BJ (cell line): ENCODE results near the gene GRIN1. TPM values are rescaled to one million over a fixed set of nuclear protein-coding genes. Genes with fewer than 3 reads are reported as not detected.

Experiments
- CTCF ChIA-PET: fragments of 350-600 bp; formaldehyde crosslinking; extraction: SDS; loops from one replicate; lab custom pipeline; 2021; ENCODE audit warnings: antibody characterized with exemption, inconsistent platforms; lab: Yijun Ruan, JAX
- POLR2A ChIA-PET: fragments of 300-600 bp; sonication (Branson Sonifier 250); formaldehyde crosslinking; extraction: SDS; loops from one replicate; lab custom pipeline; 2021; ENCODE audit warnings: antibody characterized with exemption; lab: Charles Lee
- DNase-seq: peaks from one replicate; pipeline ENCODE4 v3.0.0-alpha.2; 2011; ENCODE audit warnings: low read depth
- H3K27me3 ChIP-seq: 2 replicates; pipeline ENCODE4 v1.6.0; 2011; ENCODE audit warnings: low read length; ENCODE audit not compliant: control insufficient read depth, insufficient read depth
- H3K36me3 ChIP-seq: 2 replicates; pipeline ENCODE4 v1.5.1; 2011; ENCODE audit warnings: low read length; ENCODE audit not compliant: control insufficient read depth, insufficient read depth
- H3K4me3 ChIP-seq: 2 replicates; pipeline ENCODE4 v1.5.1; 2011; ENCODE audit warnings: low read depth, mild to moderate bottlenecking, control low read depth, low read length
- polyA minus RNA-seq: library from RNA; depleted of rRNA, polyadenylated mRNA; stranded (reverse); fragments of >200 nt; gene quantifications from 2 replicates; pipeline ENCODE4 v1.2.3, GENCODE V29; 2011; rRNA and poly(A)+ RNA removed
- polyA plus RNA-seq: library from polyadenylated mRNA; depleted of rRNA; stranded (reverse); fragments of >200 nt; gene quantifications from 2 replicates; pipeline ENCODE4 v1.2.3, GENCODE V29; 2011; rRNA removed
- TF ChIP-seq, protein P1 (sequence below): IDR thresholded peaks from 2 replicates; pipeline ENCODE4 v1.5.1; 2011; ENCODE audit warnings: low read depth, mild to moderate bottlenecking, control low read depth, inconsistent platforms, low read length, moderate library complexity; ENCODE audit not compliant: insufficient read depth

GRIN1 gene
- polyA plus RNA-seq (0.04 and 0.10 TPM in 2 replicates), polyA minus RNA-seq (0.10 and 0.66 TPM in 2 replicates)

DNA sequence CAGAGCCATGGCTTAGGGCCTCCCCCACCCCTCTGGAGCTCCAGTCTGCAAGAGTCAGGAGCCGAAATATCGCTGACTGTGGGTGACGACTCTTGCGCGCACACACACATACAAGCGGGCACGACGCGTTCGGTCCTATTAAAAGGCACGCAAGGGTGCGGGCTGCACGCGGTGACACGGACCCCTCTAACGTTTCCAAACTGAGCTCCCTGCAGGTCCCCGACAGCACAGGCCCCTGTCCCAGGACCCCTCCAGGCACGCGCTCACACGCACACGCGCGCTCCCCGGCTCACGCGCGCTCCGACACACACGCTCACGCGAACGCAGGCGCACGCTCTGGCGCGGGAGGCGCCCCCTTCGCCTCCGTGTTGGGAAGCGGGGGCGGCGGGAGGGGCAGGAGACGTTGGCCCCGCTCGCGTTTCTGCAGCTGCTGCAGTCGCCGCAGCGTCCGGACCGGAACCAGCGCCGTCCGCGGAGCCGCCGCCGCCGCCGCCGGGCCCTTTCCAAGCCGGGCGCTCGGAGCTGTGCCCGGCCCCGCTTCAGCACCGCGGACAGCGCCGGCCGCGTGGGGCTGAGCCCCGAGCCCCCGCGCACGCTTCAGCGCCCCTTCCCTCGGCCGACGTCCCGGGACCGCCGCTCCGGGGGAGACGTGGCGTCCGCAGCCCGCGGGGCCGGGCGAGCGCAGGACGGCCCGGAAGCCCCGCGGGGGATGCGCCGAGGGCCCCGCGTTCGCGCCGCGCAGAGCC, at the start of gene GRIN1:
TSS of gene GRIN1 (plus strand) at position 433 of the 746 bp plus-strand sequence. CDS start 333 bp downstream, outside the sequence.
- Histone ChIP-seq H3K27me3 (peaks cover 31% of the 10 kb centered on the region), H3K36me3 (no peaks in the 10 kb centered on the region), H3K4me3 (no peak within 1 kb of the TSS)
- DNase-seq = no peak
- TF ChIP-seq, protein P1, sequence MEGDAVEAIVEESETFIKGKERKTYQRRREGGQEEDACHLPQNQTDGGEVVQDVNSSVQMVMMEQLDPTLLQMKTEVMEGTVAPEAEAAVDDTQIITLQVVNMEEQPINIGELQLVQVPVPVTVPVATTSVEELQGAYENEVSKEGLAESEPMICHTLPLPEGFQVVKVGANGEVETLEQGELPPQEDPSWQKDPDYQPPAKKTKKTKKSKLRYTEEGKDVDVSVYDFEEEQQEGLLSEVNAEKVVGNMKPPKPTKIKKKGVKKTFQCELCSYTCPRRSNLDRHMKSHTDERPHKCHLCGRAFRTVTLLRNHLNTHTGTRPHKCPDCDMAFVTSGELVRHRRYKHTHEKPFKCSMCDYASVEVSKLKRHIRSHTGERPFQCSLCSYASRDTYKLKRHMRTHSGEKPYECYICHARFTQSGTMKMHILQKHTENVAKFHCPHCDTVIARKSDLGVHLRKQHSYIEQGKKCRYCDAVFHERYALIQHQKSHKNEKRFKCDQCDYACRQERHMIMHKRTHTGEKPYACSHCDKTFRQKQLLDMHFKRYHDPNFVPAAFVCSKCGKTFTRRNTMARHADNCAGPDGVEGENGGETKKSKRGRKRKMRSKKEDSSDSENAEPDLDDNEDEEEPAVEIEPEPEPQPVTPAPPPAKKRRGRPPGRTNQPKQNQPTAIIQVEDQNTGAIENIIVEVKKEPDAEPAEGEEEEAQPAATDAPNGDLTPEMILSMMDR = no peak
- CTCF ChIA-PET = interaction anchor here (1.0 to 1.3 kb wide), 3 partner anchors 12 to 104 kb away, joined by 3 to 4 read pairs (median 3); no protein-coding TSS in a partner anchor
- POLR2A ChIA-PET = no interaction called here

DNA sequence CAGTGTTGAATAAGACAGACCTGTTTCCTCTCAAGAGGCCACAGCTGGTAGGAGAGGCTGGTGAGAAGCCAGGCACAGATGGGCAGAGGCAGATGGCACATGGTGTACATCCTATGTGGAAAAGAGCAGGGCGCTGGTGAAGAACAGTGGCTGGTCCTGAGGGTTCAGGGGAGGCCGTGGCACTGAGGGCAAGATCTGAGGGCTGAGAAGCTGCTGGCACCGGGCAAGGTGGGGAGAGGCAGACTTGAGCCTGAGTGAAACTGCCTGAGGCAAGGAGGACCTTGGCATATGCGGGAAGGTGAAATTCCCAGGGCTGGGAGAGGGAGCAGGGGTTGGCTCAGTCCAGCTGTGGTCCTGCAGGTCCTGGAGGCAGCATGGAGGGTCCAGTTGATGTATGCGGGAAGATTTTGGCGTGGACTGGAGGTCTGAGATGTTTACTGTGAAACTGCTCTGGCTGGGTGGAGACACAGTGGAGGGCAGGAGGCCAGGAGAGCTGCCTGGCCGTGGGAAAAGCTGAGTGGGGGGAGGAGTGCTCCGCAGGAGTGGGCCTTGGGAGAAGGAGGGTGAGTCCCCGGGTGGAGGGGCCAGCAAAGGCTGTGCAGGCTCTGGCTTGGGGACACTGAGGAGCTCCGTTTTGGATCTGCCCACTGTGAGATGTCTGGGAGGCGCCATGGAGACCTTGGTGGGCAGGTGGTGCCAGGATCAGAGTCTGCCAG, 49.6 kb upstream of the GRIN1 start:
- H3K4me3 ChIP-seq = no peak overlapping the region
- no peaks in the 10 kb centered on the region for H3K27me3 ChIP-seq
- POLR2A ChIA-PET = no interaction called here
- no peak for DNase-seq
- CTCF ChIA-PET = interaction anchor here (1.7 to 3.3 kb wide), 2 partner anchors 43 to 60 kb away, joined by 7 to 9 read pairs; partner anchors contain the start of gene NPDC1
- peaks cover 8% of the 10 kb centered on the region for H3K36me3 ChIP-seq
- TF ChIP-seq, protein P1 = no peak

DNA sequence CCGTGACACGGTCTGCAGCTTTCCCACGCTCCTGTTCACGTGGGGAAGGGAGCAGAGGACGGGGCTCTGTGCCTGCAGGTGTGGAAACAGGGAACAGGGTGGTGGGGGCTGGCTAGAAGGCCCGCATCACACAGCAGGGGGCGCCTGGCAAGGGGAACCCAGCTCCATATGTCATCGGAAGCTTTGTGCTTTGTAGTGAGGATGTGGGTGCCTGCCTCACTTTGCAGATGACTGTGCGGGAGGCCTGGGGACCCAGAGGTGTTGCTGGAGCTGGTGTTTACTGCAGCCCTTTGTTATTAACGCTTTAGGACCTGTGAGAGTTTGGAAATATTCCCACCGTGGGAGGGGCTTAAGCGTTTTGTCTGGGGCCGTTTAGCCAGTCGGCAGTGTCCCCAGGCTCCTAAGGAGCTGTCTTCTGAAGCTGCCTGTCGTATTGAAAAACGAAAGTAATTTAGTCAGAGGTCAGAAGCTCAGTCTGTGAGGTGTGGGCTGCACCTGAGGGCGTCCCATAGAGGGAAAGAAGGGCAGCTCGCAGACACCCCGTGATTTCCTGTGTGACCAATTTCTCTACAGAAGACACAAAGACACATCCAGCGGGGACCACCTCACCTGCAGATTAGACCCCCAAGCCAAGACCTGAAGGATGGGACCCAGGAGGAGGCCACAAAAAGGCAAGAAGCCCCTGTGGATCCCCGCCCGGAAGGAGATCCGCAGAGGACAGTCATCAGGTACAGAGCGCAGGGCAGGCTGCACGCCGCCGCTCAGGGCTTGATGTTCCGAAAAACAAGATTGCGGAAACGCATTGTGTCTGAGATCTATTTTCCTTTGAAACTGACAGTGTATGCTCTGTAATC, 43.1 kb upstream of the GRIN1 start:
- no peaks in the 10 kb centered on the region for H3K27me3 ChIP-seq
- DNase-seq = no peak
- peaks cover 32% of the 10 kb centered on the region for H3K36me3 ChIP-seq
- TF ChIP-seq, protein P1 = peak; percentile 18; the same call in 1 of the 2 replicates
- ChIA-PET POLR2A (no interaction called here), CTCF (interaction anchor here (1.0 to 1.2 kb wide), 2 partner anchors 9 to 131 kb away, joined by 5 to 7 read pairs; partner anchors contain the start of genes MAN1B1 and RNF224)
- no peak overlapping the region for H3K4me3 ChIP-seq

DNA sequence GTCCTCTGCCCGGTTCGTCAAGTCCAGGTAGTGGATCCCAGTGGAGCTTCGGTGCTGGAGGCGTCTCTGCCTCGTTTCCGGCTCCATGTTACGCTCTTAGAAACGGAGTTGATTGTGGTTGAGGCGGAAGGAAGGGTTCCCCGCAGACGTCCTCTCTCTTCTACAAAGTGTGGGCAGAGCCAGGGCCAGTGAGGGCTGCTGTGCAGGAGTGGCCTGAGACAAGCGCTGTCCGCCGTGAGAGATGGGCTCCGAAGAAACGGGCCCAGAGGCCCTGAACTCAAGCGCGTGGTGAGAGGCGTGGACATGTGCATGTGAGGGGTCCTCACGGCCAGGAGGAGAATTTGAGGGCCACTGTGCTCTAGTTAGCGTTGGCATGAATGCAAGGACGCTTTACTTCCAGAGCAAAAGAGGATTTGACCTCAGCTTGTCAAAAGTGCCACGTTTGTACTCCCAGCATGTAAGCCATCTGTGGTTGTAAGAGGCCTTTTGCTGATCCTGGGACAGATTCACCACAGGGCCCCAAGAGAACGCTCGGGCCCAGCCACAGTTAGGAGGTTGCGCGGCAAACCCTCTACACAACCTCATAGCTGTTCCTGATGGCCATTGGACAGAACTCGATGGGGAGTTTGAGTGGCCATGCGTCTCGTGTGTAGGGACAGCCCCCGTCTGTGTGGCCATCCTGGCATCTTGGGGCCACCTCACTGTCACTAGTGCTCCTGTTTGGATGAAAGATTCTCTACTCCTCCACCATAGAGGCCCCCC, 42.0 kb upstream of the GRIN1 start:
- H3K36me3 ChIP-seq = peaks cover 39% of the 10 kb centered on the region
- POLR2A ChIA-PET = no interaction called here
- CTCF ChIA-PET = interaction anchor here (1.2 to 1.3 kb wide), 2 partner anchors 10 to 33 kb away, joined by 3 to 7 read pairs; partner anchors contain the start of gene MAN1B1

More for the DNA sequence above, 42.0 kb upstream of the GRIN1 start:
- Histone ChIP-seq H3K4me3 (no peak overlapping the region), H3K27me3 (no peaks in the 10 kb centered on the region)
- DNase-seq = no peak
- TF ChIP-seq, protein P1 = no peak
